PFSK-1 (cell line): ENCODE data around the gene SNHG17.
A peak's percentile ranks its signal among the peaks of the same experiment; 100 is the strongest.

Source experiments
- FOXP2 ChIP-seq: optimal IDR thresholded peaks from 2 replicates; pipeline ENCODE3; 2011; ENCODE audit warnings: borderline replicate concordance, control low read depth, inconsistent platforms; ENCODE audit not compliant: insufficient read depth; ENCODE audit errors: extremely low read length, extremely low read depth
- POLR2AphosphoS5 ChIP-seq: IDR thresholded peaks from 2 replicates; pipeline ENCODE4 v1.6.1; 2012; ENCODE audit warnings: low read depth, mild to moderate bottlenecking, control low read depth, low read length, moderate library complexity
- REST ChIP-seq, 2 experiments: IDR thresholded peaks; 2 replicates each; pipeline versions ENCODE4 v1.6.1 to v1.8.0; 2011 to 2012; ENCODE audit warnings: low read depth in 2 of 2, low read length in 2 of 2, control low read depth in 1 of 2, inconsistent platforms in 1 of 2, mild to moderate bottlenecking in 1 of 2, moderate library complexity in 1 of 2; ENCODE audit not compliant: insufficient read depth in 1 of 2
- SIN3A ChIP-seq: IDR thresholded peaks from 2 replicates; pipeline ENCODE4 v1.6.1; 2012; ENCODE audit warnings: mild to moderate bottlenecking, low read length, moderate library complexity, borderline replicate concordance; ENCODE audit not compliant: insufficient read depth
- TAF1 ChIP-seq: IDR thresholded peaks from 2 replicates; pipeline ENCODE4 v1.6.1; 2012; ENCODE audit warnings: low read length, control low read depth, borderline replicate concordance; ENCODE audit not compliant: insufficient read depth

SNHG17 gene

GRCh38 chr20:38421915-38422314 is 13.2 kb downstream of the SNHG17 start:
- TF ChIP-seq FOXP2 (no peak), SIN3A (no peak), REST (IDR thresholded peaks at IDR 0.05; ENCODE audit: insufficient read depth in 1 of 2, low read depth in 2 of 2, low read length in 2 of 2) (no peak), POLR2AphosphoS5 (peak; percentile 39), TAF1 (no peak)

- TF ChIP-seq SIN3A: no peak
- TF ChIP-seq TAF1: no peak
- no peak for TF ChIP-seq FOXP2
- TF ChIP-seq REST (IDR thresholded peaks at IDR 0.05; ENCODE audit: insufficient read depth in 1 of 2, low read depth in 2 of 2, low read length in 2 of 2): no peak
- TF ChIP-seq POLR2AphosphoS5: no peak
Measured at GRCh38 chr20:38420388-38421085, 14.6 kb downstream of the SNHG17 start.

GRCh38 chr20:38418509-38419204 is 16.5 kb downstream of the SNHG17 start:
- TF ChIP-seq POLR2AphosphoS5 (peak; percentile 53), FOXP2 (no peak)

- no peak for TF ChIP-seq SIN3A
- no peak for TF ChIP-seq TAF1
- no peak for TF ChIP-seq REST (IDR thresholded peaks at IDR 0.05; ENCODE audit: insufficient read depth in 1 of 2, low read depth in 2 of 2, low read length in 2 of 2)
- TF ChIP-seq POLR2AphosphoS5: no peak
- TF ChIP-seq FOXP2: no peak
Measured at GRCh38 chr20:38414769-38415450, 20.2 kb downstream of the SNHG17 start.

GRCh38 chr20:38412877-38413577 is 22.1 kb downstream of the SNHG17 start:
- TF ChIP-seq REST (IDR thresholded peaks at IDR 0.05; ENCODE audit: insufficient read depth in 1 of 2, low read depth in 2 of 2, low read length in 2 of 2) (no peak), POLR2AphosphoS5 (no peak), SIN3A (no peak), TAF1 (no peak)
